ENCODE data around the gene CPT1C. TPM values are rescaled to one million over a fixed set of nuclear protein-coding genes. Genes with fewer than 3 reads are reported as not detected.

The CPT1C gene
- total and polyA plus RNA-seq, 2 of the 4 experiments (the other 2 are of a cell fraction): 14.2 to 56.1 TPM

DNA sequence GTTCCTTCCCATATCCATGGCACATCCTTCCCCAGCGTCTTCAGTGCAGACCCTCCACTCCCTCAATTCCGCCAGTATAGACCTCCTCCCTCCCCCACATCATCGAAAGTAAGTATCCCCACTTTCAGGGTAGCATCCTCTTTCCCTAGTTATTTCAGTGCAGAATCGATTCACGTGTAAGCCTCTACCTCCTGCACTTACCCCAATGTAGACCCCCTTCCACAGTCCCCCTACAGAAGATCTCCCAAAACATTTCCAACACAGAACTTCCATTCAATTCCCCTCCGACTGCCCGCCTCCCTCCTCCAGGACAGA is 25.9 kb upstream of the CPT1C start:
- in situ Hi-C loops (cut with MboI; ENCODE audit: low sequenced_read_pairs) (loop anchor here (10.0 kb wide), 1 partner anchor 170 kb away; the partner anchor contains the start of gene RPS11), intact Hi-C loops (cut with micrococcal nuclease) (loop anchor here (1.0 kb wide), 1 partner anchor 23 kb away; the partner anchor contains the start of gene SCAF1), dilution Hi-C loops (cut with HindIII; ENCODE audit: low sequenced_read_pairs, unreplicated experiment) (no loop called here)
- ATAC-seq (ENCODE audit: low read depth) (peak; percentile 2), DNase-seq (no peak)
- H2AK5ac ChIP-seq (ENCODE audit: low read depth, low read length): peak overlapping the region; percentile 96
- no peaks in the 10 kb centered on the region for H3K9me3 ChIP-seq (ENCODE audit: control insufficient read depth, insufficient read depth, low read length)
- H2BK5ac ChIP-seq (ENCODE audit: low read depth, low read length, poor library complexity, severe bottlenecking): peak overlapping the region; percentile 88
- WGBS, 2 experiments (ENCODE audit: extremely low coverage in 2 of 2, insufficient read length in 1 of 2): 0% methylated on average over 7 of the region's 7 CpGs; no CpG with 5 or more reads in 1 of the 2 experiments
- TF ChIP-seq, protein P1, sequence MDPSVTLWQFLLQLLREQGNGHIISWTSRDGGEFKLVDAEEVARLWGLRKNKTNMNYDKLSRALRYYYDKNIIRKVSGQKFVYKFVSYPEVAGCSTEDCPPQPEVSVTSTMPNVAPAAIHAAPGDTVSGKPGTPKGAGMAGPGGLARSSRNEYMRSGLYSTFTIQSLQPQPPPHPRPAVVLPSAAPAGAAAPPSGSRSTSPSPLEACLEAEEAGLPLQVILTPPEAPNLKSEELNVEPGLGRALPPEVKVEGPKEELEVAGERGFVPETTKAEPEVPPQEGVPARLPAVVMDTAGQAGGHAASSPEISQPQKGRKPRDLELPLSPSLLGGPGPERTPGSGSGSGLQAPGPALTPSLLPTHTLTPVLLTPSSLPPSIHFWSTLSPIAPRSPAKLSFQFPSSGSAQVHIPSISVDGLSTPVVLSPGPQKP (IDR thresholded peaks at IDR 0.05; ENCODE audit: borderline replicate concordance, low read depth, low read length): no peak
- TF ChIP-seq BHLHE40 (IDR thresholded peaks at IDR 0.05; ENCODE audit: low read depth, low read length) (no peak), RFX5 (IDR thresholded peaks at IDR 0.05; ENCODE audit: low read depth, low read length) (no peak), POLR2A (IDR thresholded peaks at IDR 0.05; ENCODE audit: low read depth, low read length) (no peak), SMC3 (IDR thresholded peaks at IDR 0.05; ENCODE audit: low read depth, low read length) (no peak), MAZ (IDR thresholded peaks at IDR 0.05; ENCODE audit: borderline replicate concordance, low read depth, low read length) (no peak), MAFK (IDR thresholded peaks at IDR 0.05; ENCODE audit: low read depth, low read length) (no peak)
- no peak overlapping the region for H2BK120ac ChIP-seq (ENCODE audit: low read depth, low read length)
- H4K5ac ChIP-seq (ENCODE audit: low read depth, low read length): peak overlapping the region; percentile 53
- peaks cover 3% of the 10 kb centered on the region; the same call in 1 of the 2 replicates for H3K9me1 ChIP-seq (ENCODE audit: insufficient read depth, low read length)
- peaks cover 12% of the 10 kb centered on the region; the same call in 1 of the 2 replicates for H4K20me1 ChIP-seq (ENCODE audit: insufficient read depth, low read length)
- H2BK20ac ChIP-seq (ENCODE audit: low read depth, low read length): no peak overlapping the region
- no peak overlapping the region for H2BK15ac ChIP-seq (ENCODE audit: low read depth, low read length)
- H2AFZ ChIP-seq (replicated peaks; ENCODE audit: low read length, poor library complexity): peak overlapping the region; percentile 93
- no TSS peak for BruUV-seq (replicated peaks)
- peak overlapping the region; percentile 77 for H3K4me3 ChIP-seq (ENCODE audit: insufficient read depth, low read depth, low read length)
- H3K23ac ChIP-seq (ENCODE audit: low read depth, low read length): peak overlapping the region; percentile 97
- H3K56ac ChIP-seq (ENCODE audit: extremely low read depth, insufficient read depth, low read length): peak overlapping the region; percentile 71; the same call in 1 of the 2 replicates
- peak overlapping the region; percentile 91 for H3K9ac ChIP-seq (ENCODE audit: low read depth, low read length)
- H4K91ac ChIP-seq (ENCODE audit: insufficient read depth, low read depth, low read length): peak overlapping the region; percentile 69
- H3K4me1 ChIP-seq (ENCODE audit: control insufficient read depth, insufficient read depth, low read length): peaks cover 9% of the 10 kb centered on the region
- peaks cover 26% of the 10 kb centered on the region for H3K36me3 ChIP-seq (ENCODE audit: control insufficient read depth, insufficient read depth, low read length)
- peak overlapping the region; percentile 42 to 91 for H4K8ac ChIP-seq (ENCODE audit: low read depth in 2 of 2, low read length in 2 of 2)
- H3K79me1 ChIP-seq (ENCODE audit: low read depth in 1 of 2, low read length in 2 of 2): peaks cover 10 to 56% of the 10 kb centered on the region in 2 experiments; a peak in 3 of 4 replicates
- peak overlapping the region; percentile 92 for H3K4me2 ChIP-seq (ENCODE audit: low read depth, low read length)
- peak overlapping the region; percentile 22 for H3K18ac ChIP-seq (ENCODE audit: low read depth, low read length)
- H3K27me3 ChIP-seq (ENCODE audit: control insufficient read depth, insufficient read depth, low read length): no peaks in the 10 kb centered on the region
- H2AK9ac ChIP-seq (replicated peaks; ENCODE audit: low read depth, low read length, poor library complexity): peak overlapping the region; percentile 86
- peak overlapping the region; percentile 89 for H3K14ac ChIP-seq (replicated peaks; ENCODE audit: low read depth, low read length)
- POLR2A ChIA-PET (ENCODE audit: unreplicated experiment): no interaction called here
- H3K4ac ChIP-seq (ENCODE audit: low read depth, low read length): peak overlapping the region; percentile 92
- CTCF ChIA-PET: interaction anchor here (0.6 to 1.0 kb wide), 3 partner anchors 10 to 137 kb away, joined by 3 read pairs; partner anchors contain the start of gene RCN3
- H3K27ac ChIP-seq (ENCODE audit: insufficient read depth, low read length): peak overlapping the region; percentile 87
